ENCODE results near the gene SACS.

The SACS gene

DNA sequence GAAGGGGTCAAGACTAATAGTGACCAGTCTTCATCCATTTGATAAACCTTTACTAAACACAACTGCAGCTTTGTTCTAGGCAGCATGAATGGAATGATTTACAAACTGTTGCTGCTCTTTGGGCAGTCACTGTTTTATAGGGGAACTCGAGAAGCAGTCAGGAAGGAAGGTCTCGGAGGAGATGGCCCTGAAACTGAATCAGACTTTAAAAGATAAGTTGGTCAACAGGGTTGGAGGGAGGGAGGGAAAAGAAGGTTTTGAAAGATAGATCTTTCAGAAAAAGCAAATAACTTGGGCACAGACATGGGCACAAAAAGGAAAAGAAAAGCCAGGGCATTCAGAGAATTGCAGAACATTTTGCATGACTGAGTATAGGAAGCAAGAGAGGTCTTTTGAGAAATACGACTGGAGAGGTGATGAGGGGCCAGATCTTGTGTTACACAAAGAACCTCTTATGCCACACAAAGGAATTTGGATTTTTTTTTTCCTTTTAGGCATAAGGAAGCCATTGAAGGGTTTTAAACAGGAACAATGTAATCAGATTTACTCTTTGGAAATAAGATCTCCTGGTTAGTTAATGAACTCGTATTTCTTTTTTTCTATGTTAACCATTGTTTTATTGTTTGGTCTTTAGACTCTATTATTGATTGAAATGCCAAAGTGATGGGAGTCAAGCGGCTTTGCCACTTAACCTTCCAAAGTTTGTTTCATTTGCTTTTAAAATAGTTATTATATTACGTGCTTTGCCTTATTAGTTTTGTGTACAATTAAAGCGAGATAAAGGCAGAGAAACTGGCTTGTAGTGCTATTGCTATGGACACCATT, 37.5 kb upstream of the SACS start:
- TF ChIP-seq, protein P1, sequence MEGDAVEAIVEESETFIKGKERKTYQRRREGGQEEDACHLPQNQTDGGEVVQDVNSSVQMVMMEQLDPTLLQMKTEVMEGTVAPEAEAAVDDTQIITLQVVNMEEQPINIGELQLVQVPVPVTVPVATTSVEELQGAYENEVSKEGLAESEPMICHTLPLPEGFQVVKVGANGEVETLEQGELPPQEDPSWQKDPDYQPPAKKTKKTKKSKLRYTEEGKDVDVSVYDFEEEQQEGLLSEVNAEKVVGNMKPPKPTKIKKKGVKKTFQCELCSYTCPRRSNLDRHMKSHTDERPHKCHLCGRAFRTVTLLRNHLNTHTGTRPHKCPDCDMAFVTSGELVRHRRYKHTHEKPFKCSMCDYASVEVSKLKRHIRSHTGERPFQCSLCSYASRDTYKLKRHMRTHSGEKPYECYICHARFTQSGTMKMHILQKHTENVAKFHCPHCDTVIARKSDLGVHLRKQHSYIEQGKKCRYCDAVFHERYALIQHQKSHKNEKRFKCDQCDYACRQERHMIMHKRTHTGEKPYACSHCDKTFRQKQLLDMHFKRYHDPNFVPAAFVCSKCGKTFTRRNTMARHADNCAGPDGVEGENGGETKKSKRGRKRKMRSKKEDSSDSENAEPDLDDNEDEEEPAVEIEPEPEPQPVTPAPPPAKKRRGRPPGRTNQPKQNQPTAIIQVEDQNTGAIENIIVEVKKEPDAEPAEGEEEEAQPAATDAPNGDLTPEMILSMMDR (IDR thresholded peaks at IDR 0.05; ENCODE audit: low read depth, low read length): no peak
- no peaks in the 10 kb centered on the region for H3K27me3 ChIP-seq (ENCODE audit: insufficient read depth, low read depth, severe bottlenecking)
- H3K27ac ChIP-seq: no peak overlapping the region
- DNase-seq: no peak
- no peak overlapping the region for H3K4me3 ChIP-seq (ENCODE audit: low read depth, low read length)
- H3K9me3 ChIP-seq (ENCODE audit: severe bottlenecking): no peaks in the 10 kb centered on the region
- no peaks in the 10 kb centered on the region for H3K36me3 ChIP-seq

DNA sequence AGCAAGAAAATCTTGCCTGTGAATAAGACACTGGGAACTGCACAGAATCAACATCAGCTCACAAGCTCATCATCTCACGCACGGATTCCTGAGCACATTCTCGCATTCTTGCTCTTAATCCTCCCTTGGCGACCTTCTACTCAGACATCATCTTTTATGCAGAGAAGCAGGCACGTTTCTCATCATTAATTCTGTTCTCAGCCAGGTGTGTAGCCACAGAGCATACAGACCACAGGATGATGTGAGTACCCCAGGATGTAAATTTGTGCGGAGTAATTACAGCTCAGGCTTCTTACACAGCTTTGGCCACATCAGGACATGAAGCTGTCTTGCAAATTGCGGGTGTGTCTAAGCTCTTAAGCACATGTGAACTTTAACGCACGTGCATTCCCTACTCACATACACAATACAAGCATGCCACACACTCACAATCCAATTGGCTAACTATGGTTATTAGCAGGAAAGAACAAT, 36.5 kb upstream of the SACS start:
- peaks cover 3% of the 10 kb centered on the region for H3K9me3 ChIP-seq (ENCODE audit: severe bottlenecking)
- H3K27ac ChIP-seq: no peak overlapping the region
- no peak overlapping the region for H3K4me3 ChIP-seq (ENCODE audit: low read depth, low read length)
- DNase-seq: no peak
- TF ChIP-seq, protein P1 (IDR thresholded peaks at IDR 0.05; ENCODE audit: low read depth, low read length): no peak
- no peaks in the 10 kb centered on the region for H3K36me3 ChIP-seq
- H3K27me3 ChIP-seq (ENCODE audit: insufficient read depth, low read depth, severe bottlenecking): no peaks in the 10 kb centered on the region

DNA sequence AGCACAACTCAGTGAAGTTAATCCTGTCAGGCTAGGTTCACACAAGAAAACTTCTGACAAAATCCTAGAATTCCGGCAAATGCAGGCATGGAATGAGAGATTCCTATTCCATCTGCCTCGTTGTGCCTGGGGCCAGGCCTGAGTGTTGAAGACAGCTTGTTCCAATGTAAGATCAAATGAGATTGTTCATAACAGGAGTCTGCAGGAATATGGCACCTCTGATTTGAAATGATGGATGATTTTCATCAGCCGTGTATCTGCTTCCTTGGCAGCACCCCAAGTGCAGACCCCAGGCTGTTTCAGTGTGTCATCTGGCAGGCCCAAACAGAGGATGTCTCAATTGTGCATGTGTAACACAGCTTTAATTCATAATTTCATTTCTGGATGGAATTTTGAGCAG, 35.3 kb upstream of the SACS start:
- Histone ChIP-seq H3K36me3 (no peaks in the 10 kb centered on the region), H3K9me3 (ENCODE audit: severe bottlenecking) (peaks cover 6% of the 10 kb centered on the region), H3K27me3 (ENCODE audit: insufficient read depth, low read depth, severe bottlenecking) (no peaks in the 10 kb centered on the region), H3K27ac (no peak overlapping the region), H3K4me3 (ENCODE audit: low read depth, low read length) (no peak overlapping the region)
- TF ChIP-seq, protein P1 (IDR thresholded peaks at IDR 0.05; ENCODE audit: low read depth, low read length): no peak
- DNase-seq: no peak

DNA sequence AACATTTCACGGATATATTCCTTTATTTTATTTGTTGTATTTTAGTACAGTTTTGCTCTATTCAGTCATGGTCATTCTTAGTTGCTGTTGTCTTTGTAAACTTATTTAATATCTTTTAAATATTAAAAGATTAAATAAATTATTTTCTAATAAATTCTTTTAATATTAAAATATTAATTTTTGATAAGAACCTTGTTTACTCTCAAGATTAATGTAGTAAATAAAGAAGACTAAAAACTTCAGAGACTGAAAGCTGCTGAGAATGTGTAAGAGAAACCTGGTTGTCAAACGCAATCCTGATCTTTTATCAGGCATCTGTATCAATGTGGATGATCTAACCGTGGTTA, 34.4 kb upstream of the SACS start:
- Histone ChIP-seq H3K27me3 (ENCODE audit: insufficient read depth, low read depth, severe bottlenecking) (no peaks in the 10 kb centered on the region), H3K27ac (no peak overlapping the region), H3K36me3 (no peaks in the 10 kb centered on the region), H3K9me3 (ENCODE audit: severe bottlenecking) (peaks cover 6% of the 10 kb centered on the region), H3K4me3 (ENCODE audit: low read depth, low read length) (no peak overlapping the region)
- DNase-seq: no peak
- TF ChIP-seq, protein P1 (IDR thresholded peaks at IDR 0.05; ENCODE audit: low read depth, low read length): no peak

DNA sequence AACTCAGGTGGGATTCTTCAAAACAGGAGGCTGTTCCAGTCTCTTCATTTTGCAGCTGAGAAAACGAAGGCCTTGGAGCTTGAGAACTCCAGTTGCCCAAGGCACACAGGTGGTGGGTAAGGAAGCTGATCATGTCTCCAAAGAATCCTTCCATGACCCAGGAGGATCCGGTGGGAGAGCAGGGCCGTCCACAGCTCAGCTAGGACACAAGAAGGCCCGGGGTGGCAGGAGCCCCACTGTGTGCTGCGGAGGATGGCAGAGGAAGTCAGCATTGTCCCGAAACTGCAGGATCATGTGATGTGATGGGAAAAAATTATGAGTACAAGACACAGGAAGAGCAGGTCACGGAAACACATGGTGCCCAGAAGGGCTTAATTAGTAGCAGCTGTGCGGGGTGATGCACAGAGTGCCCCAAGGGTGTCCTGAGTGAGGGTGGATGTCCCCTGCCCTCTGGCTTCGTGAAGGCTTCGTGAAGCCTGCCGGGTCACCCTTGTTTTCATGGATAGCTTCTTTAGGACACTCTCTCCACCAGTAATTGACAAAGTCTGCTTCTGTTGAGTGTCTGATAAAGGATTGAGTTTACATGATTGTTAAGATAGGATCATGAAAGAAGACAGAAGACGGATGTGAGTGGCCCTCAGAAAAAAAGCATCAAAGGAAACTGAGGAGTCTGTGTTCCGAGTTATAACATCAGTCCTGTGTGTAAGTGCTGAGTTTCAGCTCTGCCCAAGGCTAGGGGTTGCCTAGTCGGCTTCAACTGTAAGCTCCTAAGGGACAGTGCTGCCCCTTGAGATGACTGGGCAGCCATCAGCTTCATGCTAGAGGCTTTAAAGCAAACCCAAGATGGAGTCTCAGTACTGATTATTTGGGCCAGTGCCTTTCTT, 33.8 kb upstream of the SACS start:
- Histone ChIP-seq H3K9me3 (ENCODE audit: severe bottlenecking) (peaks cover 6% of the 10 kb centered on the region), H3K27me3 (ENCODE audit: insufficient read depth, low read depth, severe bottlenecking) (no peaks in the 10 kb centered on the region), H3K27ac (no peak overlapping the region), H3K36me3 (no peaks in the 10 kb centered on the region), H3K4me3 (ENCODE audit: low read depth, low read length) (no peak overlapping the region; the same call in 1 of the 2 replicates)
- TF ChIP-seq, protein P1 (IDR thresholded peaks at IDR 0.05; ENCODE audit: low read depth, low read length): no peak
- no peak for DNase-seq
